ENCODE data around the gene ERBIN. TPM values are rescaled to one million over a fixed set of nuclear protein-coding genes. Genes with fewer than 3 reads are reported as not detected.
"Not testable (repeated sequence)": the region's sequence is repeated elsewhere in the genome, so short reads cannot be mapped to it uniquely, and the experiment has no call there.

The ERBIN gene
- total and polyA plus RNA-seq, 2 experiments from 2014 or later = 32.9 to 117 TPM

GRCh38 chr5:66039701-66040100 lies 113.3 kb downstream of the ERBIN start:
- no peak overlapping the region for H3K27ac ChIP-seq
- no peak overlapping the region for H2AFZ ChIP-seq
- H3K79me2 ChIP-seq = no peaks in the 10 kb centered on the region
- H3K4me3 ChIP-seq = no peak overlapping the region
- WGBS (ENCODE audit: low lambda C conversion rate, missing lambda C conversion rate) = 96% methylated on average over 1 of the region's 1 CpG
- H4K20me1 ChIP-seq (ENCODE audit: insufficient read depth, poor library complexity, severe bottlenecking) = no peaks in the 10 kb centered on the region
- no peaks in the 10 kb centered on the region for H3K9me3 ChIP-seq (ENCODE audit: low read depth)
- TF ChIP-seq CTCF (IDR thresholded peaks at IDR 0.05; ENCODE audit: poor library complexity) = no peak
- TF ChIP-seq EZH2 (IDR thresholded peaks at IDR 0.05; ENCODE audit: borderline replicate concordance) = no peak
- no peak for TF ChIP-seq EZH2phosphoT487 (IDR thresholded peaks at IDR 0.05; ENCODE audit: low read depth, severe bottlenecking, unreplicated experiment)
- H3K27me3 ChIP-seq = no peaks in the 10 kb centered on the region
- DNase-seq (ENCODE audit: low spot score) = no peak
- H3K9me2 ChIP-seq (replicated peaks; ENCODE audit: insufficient read depth) = no peaks in the 10 kb centered on the region
- H3K4me2 ChIP-seq = no peak overlapping the region
- no peaks in the 10 kb centered on the region for H3K4me1 ChIP-seq (ENCODE audit: insufficient read depth)
- H3K36me3 ChIP-seq (replicated peaks; ENCODE audit: insufficient read depth, low read depth) = no peaks in the 10 kb centered on the region

- no peaks in the 10 kb centered on the region for H3K9me3 ChIP-seq (ENCODE audit: low read depth)
- no peak overlapping the region for H2AFZ ChIP-seq
- no peak for TF ChIP-seq EZH2phosphoT487 (IDR thresholded peaks at IDR 0.05; ENCODE audit: low read depth, severe bottlenecking, unreplicated experiment)
- TF ChIP-seq CTCF (IDR thresholded peaks at IDR 0.05; ENCODE audit: poor library complexity) = no peak
- no peak for TF ChIP-seq EZH2 (IDR thresholded peaks at IDR 0.05; ENCODE audit: borderline replicate concordance)
- no peak overlapping the region for H3K27ac ChIP-seq
- H3K9me2 ChIP-seq (replicated peaks; ENCODE audit: insufficient read depth) = no peaks in the 10 kb centered on the region
- no peaks in the 10 kb centered on the region for H4K20me1 ChIP-seq (ENCODE audit: insufficient read depth, poor library complexity, severe bottlenecking)
- H3K36me3 ChIP-seq (replicated peaks; ENCODE audit: insufficient read depth, low read depth) = no peaks in the 10 kb centered on the region
- H3K4me3 ChIP-seq = no peak overlapping the region
- no peaks in the 10 kb centered on the region for H3K27me3 ChIP-seq
- H3K4me2 ChIP-seq = no peak overlapping the region
- 97% methylated on average over 1 of the region's 1 CpG for WGBS (ENCODE audit: low lambda C conversion rate, missing lambda C conversion rate)
- DNase-seq (ENCODE audit: low spot score) = no peak
- H3K4me1 ChIP-seq (ENCODE audit: insufficient read depth) = no peaks in the 10 kb centered on the region
- H3K79me2 ChIP-seq = no peaks in the 10 kb centered on the region
Measured at GRCh38 chr5:66041627-66042026, 115.3 kb downstream of the ERBIN start.

- Histone ChIP-seq H3K4me2 (no peak overlapping the region), H3K79me2 (peaks cover 32% of the 10 kb centered on the region), H3K36me3 (replicated peaks; ENCODE audit: insufficient read depth, low read depth) (no peaks in the 10 kb centered on the region), H4K20me1 (ENCODE audit: insufficient read depth, poor library complexity, severe bottlenecking) (no peaks in the 10 kb centered on the region), H3K9me2 (replicated peaks; ENCODE audit: insufficient read depth) (no peaks in the 10 kb centered on the region), H2AFZ (no peak overlapping the region), H3K27ac (no peak overlapping the region), H3K4me3 (no peak overlapping the region), H3K9me3 (ENCODE audit: low read depth) (no peaks in the 10 kb centered on the region), H3K27me3 (no peaks in the 10 kb centered on the region), H3K4me1 (ENCODE audit: insufficient read depth) (no peaks in the 10 kb centered on the region)
- TF ChIP-seq CTCF (IDR thresholded peaks at IDR 0.05; ENCODE audit: poor library complexity) (no peak), EZH2 (IDR thresholded peaks at IDR 0.05; ENCODE audit: borderline replicate concordance) (no peak)
- no peak for DNase-seq (ENCODE audit: low spot score)
- WGBS (ENCODE audit: low lambda C conversion rate, missing lambda C conversion rate) = 94% methylated on average over 1 of the region's 1 CpG
Measured at GRCh38 chr5:66057239-66057638, 130.9 kb downstream of the ERBIN start.

- 100% methylated on average over 2 of the region's 3 CpGs for WGBS (ENCODE audit: low lambda C conversion rate, missing lambda C conversion rate)
- not testable (repeated sequence) for H3K9me2 ChIP-seq (replicated peaks; ENCODE audit: insufficient read depth); DNase-seq (ENCODE audit: low spot score)
Measured at GRCh38 chr5:66061320-66061719, 134.9 kb downstream of the ERBIN start.

GRCh38 chr5:66063061-66063460 lies 136.7 kb downstream of the ERBIN start:
- H2AFZ ChIP-seq; H3K27me3 ChIP-seq; DNase-seq (ENCODE audit: low spot score); H3K36me3 ChIP-seq (replicated peaks; ENCODE audit: insufficient read depth, low read depth); H3K9me2 ChIP-seq (replicated peaks; ENCODE audit: insufficient read depth); H3K9me3 ChIP-seq (ENCODE audit: low read depth); H3K27ac ChIP-seq; H3K4me1 ChIP-seq (ENCODE audit: insufficient read depth); H3K4me3 ChIP-seq; H4K20me1 ChIP-seq (ENCODE audit: insufficient read depth, poor library complexity, severe bottlenecking); H3K4me2 ChIP-seq: not testable (repeated sequence)
- 97% methylated on average over 13 of the region's 13 CpGs for WGBS (ENCODE audit: low lambda C conversion rate, missing lambda C conversion rate)
- peaks cover 34% of the 10 kb centered on the region for H3K79me2 ChIP-seq

More at GRCh38 chr5:66061320-66061719, 134.9 kb downstream of the ERBIN start:
- H3K36me3 ChIP-seq (replicated peaks; ENCODE audit: insufficient read depth, low read depth); H2AFZ ChIP-seq; H3K4me3 ChIP-seq; H3K27me3 ChIP-seq; H4K20me1 ChIP-seq (ENCODE audit: insufficient read depth, poor library complexity, severe bottlenecking); H3K9me3 ChIP-seq (ENCODE audit: low read depth); H3K4me1 ChIP-seq (ENCODE audit: insufficient read depth); H3K4me2 ChIP-seq; H3K27ac ChIP-seq: not testable (repeated sequence)
- H3K79me2 ChIP-seq = peaks cover 38% of the 10 kb centered on the region

Data from hepatocyte (in vitro differentiated cells).